Mucosa of descending colon (tissue), 3 donors: Measurements from ENCODE around the gene CLDN19. TPM values are rescaled to one million over a fixed set of nuclear protein-coding genes. Genes with fewer than 3 reads are reported as not detected.

Source experiments
- total RNA-seq, 3 donors: library from RNA; stranded (reverse); fragmentation: NEBNext Ultra II Directional in 2 of 3; extraction: Animal tissue kit (Norgen Biotek cat#: 25700) in 2 of 3; gene quantifications; one replicate each; pipeline versions ENCODE4 v1.2.1 to v1.2.4, GENCODE V29; 2021 to 2023
- donor health status: DM: no; HTN: no; CAD: no; lungs with moderate emphysema.
- donor health status: DM: no; HTN: no; CAD: no.
- donor health status: DM: no; HTN: yes; CAD: no.

The CLDN19 gene
- total RNA-seq, 3 donors from 2014 or later = 0.09 TPM; not detected in 2

Other genes with a start within 250 kb of the CLDN19 start
- 10 to 100 TPM; 20.1 to 47.7 (median 23.3) TPM for gene PPIH, start 81.8 kb downstream of the CLDN19 start, total RNA-seq
- 100 to 1,000 TPM; 377 to 521 (median 511) TPM for gene YBX1, start 57.8 kb downstream of the CLDN19 start, total RNA-seq
- 10 to 100 TPM in 2 of 3 donors, 1 to 10 TPM in 1; 8.0 to 20.0 (median 14.5) TPM for gene P3H1, start 26.8 kb upstream of the CLDN19 start, total RNA-seq
- 1 to 10 TPM; 4.4 to 9.8 (median 7.1) TPM for gene C1orf50, start 27.0 kb upstream of the CLDN19 start, total RNA-seq
- not detected for gene TMEM269, start 44.8 kb upstream of the CLDN19 start, total RNA-seq
- 10 to 100 TPM; 15.3 to 17.9 (median 16.7) TPM for gene ERMAP, start 76.9 kb upstream of the CLDN19 start, total RNA-seq
- 10 to 100 TPM; 14.9 to 20.3 (median 15.4) TPM for gene SVBP, start 77.2 kb upstream of the CLDN19 start, total RNA-seq
- gene ZNF691, start 106.4 kb upstream of the CLDN19 start, total RNA-seq = 10 to 100 TPM in 1 of 3 donors, 1 to 10 TPM in 2; 5.9 to 10.8 (median 5.9) TPM
- 10 to 100 TPM; 36.0 to 81.2 (median 74.3) TPM for gene SLC2A1, start 218.6 kb upstream of the CLDN19 start, total RNA-seq